Measurements from ENCODE around the gene GAK. TPM values are rescaled to one million over a fixed set of nuclear protein-coding genes. Genes with fewer than 3 reads are reported as not detected.

GAK gene
- total and polyA plus RNA-seq, 2 of the 13 experiments (the other 11 are each of a cell fraction or from before 2014, with no cell fraction given): 17.5 to 44.3 TPM

- Histone ChIP-seq H3K79me2 (ENCODE audit: insufficient read depth, low read length) (no peaks in the 10 kb centered on the region), H4K20me1 (ENCODE audit: insufficient read depth, low read length) (no peaks in the 10 kb centered on the region), H3K9me3 (ENCODE audit: low read length) (no peaks in the 10 kb centered on the region), H3K4me1 (ENCODE audit: insufficient read depth, low read length) (no peaks in the 10 kb centered on the region), H2AFZ (ENCODE audit: low read length) (no peak overlapping the region), H3K4me3 (replicated peaks in 1 of 3; ENCODE audit: insufficient read depth in 1 of 3, low read depth in 2 of 3, low read length in 3 of 3) (no peak overlapping the region), H3K9ac (ENCODE audit: insufficient read depth, low read depth, low read length) (no peak overlapping the region), H3K36me3 (replicated peaks in 1 of 2; ENCODE audit: control insufficient read depth in 1 of 2, insufficient read depth in 2 of 2, low read length in 2 of 2) (peaks cover 14 to 34% of the 10 kb centered on the region in 2 experiments; a peak in 4 of 5 replicates), H3K27me3 (ENCODE audit: control insufficient read depth in 1 of 2, insufficient read depth in 2 of 2, low read length in 2 of 2) (no peaks in the 10 kb centered on the region), H3K4me2 (ENCODE audit: low read depth, low read length) (no peak overlapping the region), H3K27ac (ENCODE audit: extremely low read length, insufficient read depth, low read length) (no peak overlapping the region)
- no peak for TF ChIP-seq POGK (CRISPR knock-in tag; conservative IDR thresholded peaks at IDR 0.05)
- TF ChIP-seq, protein P1, sequence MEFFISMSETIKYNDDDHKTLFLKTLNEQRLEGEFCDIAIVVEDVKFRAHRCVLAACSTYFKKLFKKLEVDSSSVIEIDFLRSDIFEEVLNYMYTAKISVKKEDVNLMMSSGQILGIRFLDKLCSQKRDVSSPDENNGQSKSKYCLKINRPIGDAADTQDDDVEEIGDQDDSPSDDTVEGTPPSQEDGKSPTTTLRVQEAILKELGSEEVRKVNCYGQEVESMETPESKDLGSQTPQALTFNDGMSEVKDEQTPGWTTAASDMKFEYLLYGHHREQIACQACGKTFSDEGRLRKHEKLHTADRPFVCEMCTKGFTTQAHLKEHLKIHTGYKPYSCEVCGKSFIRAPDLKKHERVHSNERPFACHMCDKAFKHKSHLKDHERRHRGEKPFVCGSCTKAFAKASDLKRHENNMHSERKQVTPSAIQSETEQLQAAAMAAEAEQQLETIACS (CRISPR knock-in tag; IDR thresholded peaks at IDR 0.05): no peak
- TF ChIP-seq MTF2 (CRISPR knock-in tag; IDR thresholded peaks at IDR 0.05; ENCODE audit: borderline replicate concordance): no peak
- TF ChIP-seq ZFP62 (CRISPR knock-in tag; IDR thresholded peaks at IDR 0.05): no peak
- no peak for TF ChIP-seq NFRKB (IDR thresholded peaks at IDR 0.05)
- TF ChIP-seq CSRNP1 (CRISPR knock-in tag; IDR thresholded peaks at IDR 0.05): no peak
- TF ChIP-seq NR2F2 (IDR thresholded peaks at IDR 0.05; ENCODE audit: borderline replicate concordance, low read depth): no peak
- no peak for TF ChIP-seq ZMAT3 (CRISPR knock-in tag; conservative IDR thresholded peaks at IDR 0.05)
- no peak for TF ChIP-seq ZSCAN31 (CRISPR knock-in tag; IDR thresholded peaks at IDR 0.05; ENCODE audit: low read depth)
- TF ChIP-seq ZNF879 (CRISPR knock-in tag; IDR thresholded peaks at IDR 0.05): no peak
- TF ChIP-seq ZNF574 (CRISPR knock-in tag; IDR thresholded peaks at IDR 0.05): no peak
- TF ChIP-seq FUBP1 (CRISPR knock-in tag; IDR thresholded peaks at IDR 0.05; ENCODE audit: borderline replicate concordance): no peak
- TF ChIP-seq TCF7L2 (IDR thresholded peaks at IDR 0.05; ENCODE audit: low read depth, low read length): no peak
- TF ChIP-seq ZNF501 (CRISPR knock-in tag; IDR thresholded peaks at IDR 0.05): no peak
- DNase-seq (ENCODE audit: low spot score): no peak
- no peak for FAIRE-seq
- CTCF ChIA-PET (ENCODE audit: low intra/inter-chr PET ratio, low total read pairs): no interaction called here
- 94% methylated on average over 3 of the region's 26 CpGs for WGBS (ENCODE audit: low lambda C conversion rate)
- POLR2A ChIA-PET: no interaction called here
- no TSS peak for BruUV-seq (replicated peaks)
- intact Hi-C loops (cut with micrococcal nuclease; ENCODE audit: unreplicated experiment): no loop called here
- in situ Hi-C loops (cut with HindIII; ENCODE audit: extremely low pct_ligation_motif_present, low pct_unique_long_range_greater_than_20kb): no loop called here
- no peak for ATAC-seq
Observed at GRCh38 chr4:883377-884095, 48.6 kb downstream of the GAK start.
